ENCODE data around the gene SSH2. TPM values are rescaled to one million over a fixed set of nuclear protein-coding genes. Genes with fewer than 3 reads are reported as not detected.

SSH2 gene
- total and polyA plus RNA-seq, 9 of the 15 experiments (the other 6 are each of a cell fraction or from before 2014, with no cell fraction given) = 3.9 to 16.1 (median 10.2) TPM

GRCh38 chr17:29620271-29620670, 309.8 kb downstream of the SSH2 start (continued):
- no peak for TF ChIP-seq CBX1 (IDR thresholded peaks at IDR 0.05; ENCODE audit: low read depth)
- no peak for TF ChIP-seq NR2C2 (CRISPR knock-in tag; IDR thresholded peaks at IDR 0.05)
- peak; percentile 33; the same call in 1 of the 2 replicates for TF ChIP-seq NR2C2 (tag; IDR thresholded peaks at IDR 0.05)
- TF ChIP-seq SAFB2 (IDR thresholded peaks at IDR 0.05; ENCODE audit: borderline replicate concordance, low read depth, low read length, severe bottlenecking) = no peak
- TF ChIP-seq ETV5 (CRISPR knock-in tag; IDR thresholded peaks at IDR 0.05; ENCODE audit: low read depth) = no peak
- no peak for TF ChIP-seq FOXA1 (IDR thresholded peaks at IDR 0.05; ENCODE audit: borderline replicate concordance)
- TF ChIP-seq YY1 (IDR thresholded peaks at IDR 0.05; ENCODE audit: borderline replicate concordance in 1 of 3, control insufficient read depth in 1 of 3, extremely low read depth in 1 of 3, insufficient read depth in 3 of 3, insufficient read length in 1 of 3, insufficient replicate concordance in 2 of 3, low read depth in 1 of 3, low read length in 2 of 3) = peak in 1 of 3 experiments; percentile 67
- no peak for TF ChIP-seq PURB (CRISPR knock-in tag; IDR thresholded peaks at IDR 0.05; ENCODE audit: low read depth)
- TF ChIP-seq JUND (IDR thresholded peaks at IDR 0.05; ENCODE audit: borderline replicate concordance, low read depth, low read length) = peak; percentile 88
- TF ChIP-seq JUND (tag; IDR thresholded peaks at IDR 0.05; ENCODE audit: borderline replicate concordance, low read depth, low read length) = peak; percentile 86; the same call in 2 of the 3 replicates
- TF ChIP-seq PYGO2 (tag; IDR thresholded peaks at IDR 0.05) = no peak
- TF ChIP-seq ZNF655 (CRISPR knock-in tag; IDR thresholded peaks at IDR 0.05) = no peak
